Adrenal gland (tissue), 12 donors: ENCODE results near the gene NOC2L. TPM values are rescaled to one million over a fixed set of nuclear protein-coding genes. Genes with fewer than 3 reads are reported as not detected.

ENCODE experiments used
- DNase-seq, 7 donors: peaks; one replicate each; pipeline ENCODE4 v3.0.0-alpha.2; 2019 to 2020
- H3K27ac ChIP-seq, 5 donors: fragments of 200-600 bp; sonication (generic) in 4 of 5; 1 replicate in 3 of 5; 2 replicates in 2 of 5; pipeline versions ENCODE4 v1.5.1 to v1.8.0; 2016 to 2020; ENCODE audit warnings: mild to moderate bottlenecking in 1 of 5
- H3K27me3 ChIP-seq: fragments of 200-600 bp; 2 replicates; pipeline ENCODE4 v1.8.0; 2021
- H3K36me3 ChIP-seq, 2 donors: fragments of 200-600 bp; replicated peaks in 1 of 2; 1 replicate in 1 of 2; 2 replicates in 1 of 2; pipeline versions ENCODE4 v1.5.1 to v1.8.0; 2018 to 2022
- H3K4me1 ChIP-seq, 2 donors: fragments of 200-600 bp; replicated peaks in 1 of 2; 1 replicate in 1 of 2; 2 replicates in 1 of 2; pipeline versions ENCODE4 v1.5.1 to v1.8.0; 2018 to 2021
- H3K4me3 ChIP-seq, 4 donors: fragments of 200-600 bp; sonication (generic) in 3 of 4; one replicate each; pipeline ENCODE4 v1.5.1; 2016 to 2018
- H3K9me3 ChIP-seq, 3 donors: fragments of 200-600 bp; sonication (generic) in 1 of 3; replicated peaks in 1 of 3; 1 replicate in 2 of 3; 2 replicates in 1 of 3; pipeline versions ENCODE4 v1.5.1 to v1.8.0; 2016 to 2021
- POLR2A ChIP-seq, 2 donors: fragments of 450-650 bp; IDR thresholded peaks; one replicate each; pipeline ENCODE4 v1.6.1; 2017; ENCODE audit warnings: antibody characterized with exemption in 2 of 2, mild to moderate bottlenecking in 2 of 2, moderate library complexity in 1 of 2
- WGBS, 4 donors: extraction: QIAGEN DNeasy Blood & Tissue Kit in 2 of 4; methylation state at CpG; one replicate each; pipeline versions ENCODE4 v1.1.5 to v1.1.7; 2013 to 2017; 5-methylcytosine and 5-hydroxymethylcytosine counted together
- intact Hi-C, 2 donors: fragments of 100-400 bp; cut with DNase I; formaldehyde crosslinking; loops; one replicate each; pipeline versions ENCODE4 v1.14.1 to v1.15.0; 2022 to 2023
- polyA plus RNA-seq, 3 donors: library from polyadenylated mRNA; stranded (reverse); fragments of 200-250 nt in 2 of 3; fragments of 350-450 nt in 1 of 3; fragmentation: Illumina TruSeq in 1 of 3; extraction: RNeasy Lipid Tissue Mini Kit (QIAGEN cat#74804) in 1 of 3; gene quantifications; one replicate each; pipeline ENCODE4 v1.2.3, GENCODE V29; 2013 to 2014
- total RNA-seq, 9 donors: library from RNA; depleted of rRNA in 4 of 9; stranded (reverse); fragments of >200 nt in 4 of 9; fragments of 120-200 nt in 1 of 9; fragmentation: NEBNext Ultra II Directional in 1 of 9; extraction: Animal tissue kit (Norgen Biotek cat#: 25700) in 1 of 9; gene quantifications; one replicate each; pipeline versions ENCODE4 v1.1.0 to v1.2.4, GENCODE V29; 2013 to 2023
- TF ChIP-seq, protein P1 (sequence below), 6 experiments: fragments of 450-650 bp in 4 of 6; fragments of 200-600 bp in 2 of 6; sonication (generic) in 1 of 6; IDR thresholded peaks; 1 replicate in 5 of 6; 2 replicates in 1 of 6; pipeline versions ENCODE4 v1.5.1 to v1.8.0; 2016 to 2021; ENCODE audit warnings: antibody characterized with exemption in 6 of 6, mild to moderate bottlenecking in 2 of 6, moderate library complexity in 1 of 6
- donor health status: healthy with polysubstance abuse.
- donor health status: Bipolar disorder and iron deficiency.
- donor health status: DM: yes; HTN: yes; CAD: no.
- donor health status: DM: no; HTN: no; CAD: no.
- donor health status: DM: no; HTN: no; CAD: no.
- donor health status: DM: yes; HTN: yes; CAD: no.

The NOC2L gene
- total and polyA plus RNA-seq, 12 donors, result 22.4 to 97.7 (median 43.6) TPM

- no peaks in the 10 kb centered on the region for H3K9me3 ChIP-seq
- H3K4me1 ChIP-seq, result peaks cover 7 to 23% of the 10 kb centered on the region in 2 donors
- H3K36me3 ChIP-seq, result no peaks in the 10 kb centered on the region
- TF ChIP-seq, protein P1, sequence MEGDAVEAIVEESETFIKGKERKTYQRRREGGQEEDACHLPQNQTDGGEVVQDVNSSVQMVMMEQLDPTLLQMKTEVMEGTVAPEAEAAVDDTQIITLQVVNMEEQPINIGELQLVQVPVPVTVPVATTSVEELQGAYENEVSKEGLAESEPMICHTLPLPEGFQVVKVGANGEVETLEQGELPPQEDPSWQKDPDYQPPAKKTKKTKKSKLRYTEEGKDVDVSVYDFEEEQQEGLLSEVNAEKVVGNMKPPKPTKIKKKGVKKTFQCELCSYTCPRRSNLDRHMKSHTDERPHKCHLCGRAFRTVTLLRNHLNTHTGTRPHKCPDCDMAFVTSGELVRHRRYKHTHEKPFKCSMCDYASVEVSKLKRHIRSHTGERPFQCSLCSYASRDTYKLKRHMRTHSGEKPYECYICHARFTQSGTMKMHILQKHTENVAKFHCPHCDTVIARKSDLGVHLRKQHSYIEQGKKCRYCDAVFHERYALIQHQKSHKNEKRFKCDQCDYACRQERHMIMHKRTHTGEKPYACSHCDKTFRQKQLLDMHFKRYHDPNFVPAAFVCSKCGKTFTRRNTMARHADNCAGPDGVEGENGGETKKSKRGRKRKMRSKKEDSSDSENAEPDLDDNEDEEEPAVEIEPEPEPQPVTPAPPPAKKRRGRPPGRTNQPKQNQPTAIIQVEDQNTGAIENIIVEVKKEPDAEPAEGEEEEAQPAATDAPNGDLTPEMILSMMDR (IDR thresholded peaks at IDR 0.05), result no peak
- TF ChIP-seq POLR2A (IDR thresholded peaks at IDR 0.05), result no peak
- peak overlapping the region in 1 of 4 donors; percentile 38 for H3K4me3 ChIP-seq
- H3K27ac ChIP-seq, result no peak overlapping the region
- WGBS, 4 donors, result 77 to 90% (median 83%) methylated on average over 7 to 21 of the region's 21 CpGs
- peak in 5 of 7 donors; percentile 10 to 56 (median 24) for DNase-seq
- intact Hi-C loops, result loop anchor here in 1 of 2 donors (10.0 kb wide), 1 partner anchor 71 kb away; no protein-coding TSS in a partner anchor
- H3K27me3 ChIP-seq, result peaks cover 12% of the 10 kb centered on the region
These were observed 55.3 kb downstream of the NOC2L start for GRCh38 chr1:903721-904271.

GRCh38 chr1:903305-903704 lies 55.8 kb downstream of the NOC2L start:
- DNase-seq, result peak in 3 of 7 donors; percentile 6 to 12 (median 11)
- H3K9me3 ChIP-seq, result no peaks in the 10 kb centered on the region
- H3K27ac ChIP-seq, result no peak overlapping the region
- no peaks in the 10 kb centered on the region for H3K36me3 ChIP-seq
- peaks cover 7 to 23% of the 10 kb centered on the region in 2 donors for H3K4me1 ChIP-seq
- intact Hi-C loops, result loop anchor here in 1 of 2 donors (10.0 kb wide), 1 partner anchor 71 kb away; no protein-coding TSS in a partner anchor
- WGBS, 4 donors, result 90 to 93% (median 91%) methylated on average over 6 to 10 of the region's 10 CpGs
- H3K4me3 ChIP-seq, result no peak overlapping the region
- peaks cover 13% of the 10 kb centered on the region for H3K27me3 ChIP-seq
- TF ChIP-seq, protein P1 (IDR thresholded peaks at IDR 0.05), result no peak
- no peak for TF ChIP-seq POLR2A (IDR thresholded peaks at IDR 0.05)

GRCh38 chr1:902802-903201 lies 56.3 kb downstream of the NOC2L start:
- Histone ChIP-seq H3K4me3 (no peak overlapping the region), H3K36me3 (no peaks in the 10 kb centered on the region), H3K9me3 (no peaks in the 10 kb centered on the region), H3K27ac (no peak overlapping the region), H3K27me3 (peaks cover 18% of the 10 kb centered on the region), H3K4me1 (peaks cover 7 to 23% of the 10 kb centered on the region in 2 donors)
- 90 to 93% (median 93%) methylated on average over 17 to 21 of the region's 21 CpGs for WGBS, 4 donors
- TF ChIP-seq, protein P1 (IDR thresholded peaks at IDR 0.05), result no peak
- TF ChIP-seq POLR2A (IDR thresholded peaks at IDR 0.05), result no peak
- peak in 2 of 7 donors; percentile 6 to 14 for DNase-seq
- intact Hi-C loops, result loop anchor here in 1 of 2 donors (10.0 kb wide), 1 partner anchor 72 kb away; no protein-coding TSS in a partner anchor

GRCh38 chr1:901108-901859 lies 57.8 kb downstream of the NOC2L start:
- H3K27ac ChIP-seq, result no peak overlapping the region
- H3K4me3 ChIP-seq, result no peak overlapping the region
- peaks cover 7 to 14% of the 10 kb centered on the region in 2 donors for H3K4me1 ChIP-seq
- WGBS, 4 donors, result 71 to 89% (median 79%) methylated on average over 18 of the region's 18 CpGs
- TF ChIP-seq POLR2A (IDR thresholded peaks at IDR 0.05), result no peak
- TF ChIP-seq, protein P1 (IDR thresholded peaks at IDR 0.05), result no peak
- H3K27me3 ChIP-seq, result peaks cover 23% of the 10 kb centered on the region
- intact Hi-C loops, result loop anchor here in 1 of 2 donors (10.0 kb wide), 1 partner anchor 74 kb away; no protein-coding TSS in a partner anchor
- no peaks in the 10 kb centered on the region for H3K36me3 ChIP-seq
- H3K9me3 ChIP-seq, result no peaks in the 10 kb centered on the region
- DNase-seq, result peak in 2 of 7 donors; percentile 6 to 10
